GM12878 (cell line): ENCODE results near the gene FLII. TPM values are rescaled to one million over a fixed set of nuclear protein-coding genes. Genes with fewer than 3 reads are reported as not detected.

Source experiments
- ATAC-seq: fragments of 200-7000 bp; cut with Tn5 transposase; 3 replicates; pipeline ENCODE4 v1.9.1; 2020; ENCODE audit warnings: mild to moderate bottlenecking, moderate library complexity
- BruUV-seq: library from RNA; stranded (reverse); fragments of 400-500 nt; replicated peaks from 2 replicates; lab custom pipeline; 2021; lab: Mats Ljungman, UMichigan
- CTCF ChIA-PET: fragments of 300-600 bp; sonication (Branson Sonifier 250); formaldehyde crosslinking; extraction: SDS; loops from one replicate; lab custom pipeline; 2021; ENCODE audit warnings: inconsistent platforms; lab: Yijun Ruan, JAX
- POLR2A ChIA-PET: fragments of 350-600 bp; formaldehyde crosslinking; extraction: SDS; loops from one replicate; lab custom pipeline; 2021; ENCODE audit warnings: inconsistent platforms; lab: Charles Lee
- RAD21 ChIA-PET: fragments of 300-600 bp; sonication (Branson Sonifier 250); formaldehyde crosslinking; loops from one replicate; lab custom pipeline; 2023; ENCODE audit warnings: antibody characterized with exemption; ENCODE audit not compliant: unreplicated experiment; lab: Charles Lee
- SMC1A ChIA-PET: fragments of 300-600 bp; sonication (Branson Sonifier 250); formaldehyde crosslinking; loops from one replicate; lab custom pipeline; 2023; ENCODE audit not compliant: unreplicated experiment, uncharacterized antibody; lab: Charles Lee
- DNase-seq: peaks from one replicate; pipeline ENCODE4 v3.0.0-alpha.2; 2011; ENCODE audit warnings: low read depth, low spot score
- FAIRE-seq: peaks from 3 replicates; lab custom pipeline; 2011; peaks lifted over from hg19 to GRCh38; lab: Jason Lieb, UNC
- H2AFZ ChIP-seq: 2 replicates; pipeline ENCODE4 v1.6.0; 2011; ENCODE audit warnings: low read depth, low read length, control low read depth; ENCODE audit not compliant: control insufficient read depth
- H3K27ac ChIP-seq: 2 replicates; pipeline ENCODE4 v1.5.1; 2011; ENCODE audit warnings: control low read depth; ENCODE audit not compliant: control insufficient read depth, insufficient read depth
- H3K27me3 ChIP-seq, 2 experiments: replicated peaks in 1 of 2; 2 replicates each; pipeline versions ENCODE4 v1.6.0 to v1.6.1; 2011; ENCODE audit warnings: low read length in 1 of 2; ENCODE audit not compliant: control insufficient read depth in 2 of 2, insufficient read depth in 2 of 2
- H3K36me3 ChIP-seq, 2 experiments: 2 replicates each; pipeline ENCODE4 v1.5.1; 2011; ENCODE audit warnings: low read length in 1 of 2; ENCODE audit not compliant: control insufficient read depth in 2 of 2, insufficient read depth in 2 of 2
- H3K4me1 ChIP-seq: 2 replicates; pipeline ENCODE4 v1.6.1; 2011; ENCODE audit warnings: mild to moderate bottlenecking, low read length, moderate library complexity, mixed read lengths; ENCODE audit not compliant: control insufficient read depth, insufficient read depth
- H3K4me2 ChIP-seq: 2 replicates; pipeline ENCODE4 v1.6.0; 2011; ENCODE audit warnings: control low read depth; ENCODE audit not compliant: control insufficient read depth, insufficient read depth
- H3K4me3 ChIP-seq: fragments of 200-600 bp; sonication (generic); 2 replicates; pipeline ENCODE4 v1.5.1; 2016
- H3K79me2 ChIP-seq: 2 replicates; pipeline ENCODE4 v1.6.0; 2011; ENCODE audit warnings: low read length; ENCODE audit not compliant: control insufficient read depth, insufficient read depth
- H3K9ac ChIP-seq: 2 replicates; pipeline ENCODE4 v1.8.0; 2011; ENCODE audit warnings: low read length, control low read depth, mixed read lengths; ENCODE audit not compliant: control insufficient read depth, insufficient read depth
- H3K9me3 ChIP-seq: replicated peaks from 3 replicates; pipeline ENCODE4 v1.5.1; 2011; ENCODE audit warnings: mild to moderate bottlenecking, low read length; ENCODE audit not compliant: control insufficient read depth, insufficient read depth
- H4K20me1 ChIP-seq: 2 replicates; pipeline ENCODE4 v1.6.0; 2011; ENCODE audit not compliant: control insufficient read depth, insufficient read depth
- ATF2 ChIP-seq: IDR thresholded peaks from 2 replicates; pipeline ENCODE4 v1.6.1; 2012; ENCODE audit warnings: low read length, inconsistent platforms
- CEBPB ChIP-seq, 2 experiments: fragments of 150-350 bp in 1 of 2; IDR thresholded peaks; 2 replicates each; pipeline ENCODE4 v1.6.1; 2012 to 2014; ENCODE audit warnings: low read depth in 2 of 2, low read length in 2 of 2, borderline replicate concordance in 1 of 2, inconsistent platforms in 1 of 2
- HCFC1 ChIP-seq: fragments of 150-350 bp; IDR thresholded peaks from 2 replicates; pipeline ENCODE4 v1.6.1; 2014; ENCODE audit warnings: low read length
- MXI1 ChIP-seq: fragments of 150-350 bp; IDR thresholded peaks from 2 replicates; pipeline ENCODE4 v1.6.1; 2011; ENCODE audit warnings: low read depth, mild to moderate bottlenecking, inconsistent platforms, low read length, improper control_type of control experiment
- NFYB ChIP-seq: IDR thresholded peaks from 2 replicates; pipeline ENCODE4 v1.6.1; 2011; ENCODE audit warnings: low read depth, mild to moderate bottlenecking, low read length, improper control_type of control experiment, moderate library complexity; ENCODE audit not compliant: insufficient read depth
- RFX5 ChIP-seq: IDR thresholded peaks from 2 replicates; pipeline ENCODE4 v1.6.1; 2011; ENCODE audit warnings: low read depth, low read length, improper control_type of control experiment
- SMC3 ChIP-seq: IDR thresholded peaks from 2 replicates; pipeline ENCODE4 v1.6.1; 2011; ENCODE audit warnings: low read length, improper control_type of control experiment, borderline replicate concordance
- TCF3 ChIP-seq: IDR thresholded peaks from 2 replicates; pipeline ENCODE4 v1.6.1; 2012; ENCODE audit warnings: low read depth, mild to moderate bottlenecking, low read length, borderline replicate concordance; ENCODE audit not compliant: insufficient read depth
- YBX1 ChIP-seq: fragments of 450-650 bp; IDR thresholded peaks from 2 replicates; pipeline ENCODE4 v1.6.1; 2016; ENCODE audit warnings: antibody characterized with exemption
- YY1 ChIP-seq: IDR thresholded peaks from 2 replicates; pipeline ENCODE4 v1.6.1; 2011; ENCODE audit warnings: low read depth, mild to moderate bottlenecking, low read length
- ZBTB11 ChIP-seq: fragments of 450-650 bp; formaldehyde crosslinking; IDR thresholded peaks from 2 replicates; pipeline ENCODE4 v1.5.0; 2022; ENCODE audit warnings: mild to moderate bottlenecking, missing genetic modification characterization
- ZNF687 ChIP-seq: fragments of 450-650 bp; IDR thresholded peaks from 2 replicates; pipeline ENCODE4 v1.6.1; 2017; ENCODE audit warnings: mild to moderate bottlenecking, moderate library complexity
- WGBS: methylation state at CpG from one replicate; pipeline ENCODE4 v1.1.6; 2016; ENCODE audit warnings: low lambda C conversion rate; ENCODE audit not compliant: insufficient replicate concordance, insufficient coverage; ENCODE audit errors: missing lambda C conversion rate; 5-methylcytosine and 5-hydroxymethylcytosine counted together
- in situ Hi-C: fragments of 300-500 bp; cut with MboI; formaldehyde crosslinking; loops from 9 replicates; pipeline ENCODE4 v1.14.3; 2018; ENCODE audit warnings: mixed read lengths
- intact Hi-C: fragments of 100-400 bp; cut with micrococcal nuclease; formaldehyde crosslinking; loops from one replicate; pipeline ENCODE4 v1.14.2; 2022; ENCODE audit not compliant: unreplicated experiment
- polyA plus RNA-seq, 11 experiments: library from polyadenylated mRNA; depleted of rRNA in 4 of 11; unstranded in 6 of 11; stranded (reverse) in 5 of 11; fragments of >200 nt; fragmentation: Nextera tagmentation in 4 of 11; fragmentation: Illumina TruSeq in 1 of 11; extraction: Ambion mirVana in 4 of 11; extraction: Trizol in 1 of 11; gene quantifications; 1 replicate in 1 of 11; 2 replicates in 10 of 11; pipeline versions ENCODE4 v1.2.1 to v1.2.3, GENCODE V29; 2011 to 2016; ENCODE audit warnings: inconsistent platforms in 2 of 11, missing spikeins in 2 of 11, low read depth in 1 of 11
- total RNA-seq, 4 experiments: library from RNA; depleted of rRNA in 3 of 4; stranded (reverse); fragments of >200 nt in 3 of 4; fragmentation: Illumina TruSeq in 1 of 4; extraction: Trizol in 1 of 4; gene quantifications; 2 replicates each; pipeline versions ENCODE4 v1.2.1 to v1.2.3, GENCODE V29; 2013 to 2021
- TF ChIP-seq, protein P1 (sequence below): IDR thresholded peaks from 2 replicates; pipeline ENCODE4 v1.6.1; 2012; ENCODE audit warnings: low read depth, low read length, improper control_type of control experiment

FLII gene
- total and polyA plus RNA-seq, 10 of the 15 experiments (the other 5 are each of a cell fraction or from before 2014, with no cell fraction given): 22.2 to 200 (median 121) TPM

DNA sequence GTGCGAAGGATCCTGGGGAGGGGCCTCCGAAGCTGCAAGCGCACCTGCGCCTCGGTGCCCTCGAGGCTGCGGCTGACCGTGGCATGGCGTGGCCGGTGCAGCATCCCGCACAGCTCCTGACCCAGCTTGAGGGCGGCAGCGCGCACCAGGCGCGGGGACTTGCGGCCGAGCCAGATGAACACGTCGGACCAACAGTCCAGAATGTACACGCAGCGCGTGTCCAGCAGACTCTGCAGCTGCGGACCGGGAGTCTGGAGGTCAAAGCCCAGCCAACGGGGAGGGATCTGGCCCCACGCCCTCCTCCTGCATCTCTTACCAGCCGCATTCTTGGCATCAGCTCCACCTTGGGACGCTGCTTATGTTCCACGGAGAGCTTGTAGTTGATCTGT, 10.9 kb downstream of the FLII start:
- H3K9me3 ChIP-seq: no peaks in the 10 kb centered on the region
- H3K4me1 ChIP-seq: no peaks in the 10 kb centered on the region
- ChIA-PET SMC1A (no interaction called here), CTCF (interaction anchor here (0.6 to 1.2 kb wide), 2 partner anchors 9 to 341 kb away, joined by 3 to 6 read pairs; no protein-coding TSS in a partner anchor), RAD21 (no interaction called here), POLR2A (no interaction called here)
- ATAC-seq (no peak), FAIRE-seq (no peak), DNase-seq (no peak)
- intact Hi-C loops: no loop called here
- H3K4me3 ChIP-seq: no peak overlapping the region
- 89% methylated on average over 30 of the region's 30 CpGs for WGBS
- H3K27me3 ChIP-seq: no peaks in the 10 kb centered on the region
- no peaks in the 10 kb centered on the region for H4K20me1 ChIP-seq
- in situ Hi-C loops: no loop called here
- H3K79me2 ChIP-seq: no peaks in the 10 kb centered on the region
- no peak overlapping the region for H2AFZ ChIP-seq
- no peak overlapping the region for H3K9ac ChIP-seq
- BruUV-seq: no TSS peak
- H3K4me2 ChIP-seq: no peak overlapping the region
- H3K36me3 ChIP-seq: peaks cover 3 to 30% of the 10 kb centered on the region in 2 experiments
- no peak overlapping the region for H3K27ac ChIP-seq
- TF ChIP-seq TCF3 (no peak), YBX1 (no peak), YY1 (no peak), HCFC1 (no peak), CEBPB (IDR thresholded peaks at IDR 0.05; ENCODE audit: borderline replicate concordance in 1 of 2, low read depth in 2 of 2, low read length in 2 of 2) (no peak), ZBTB11 (no peak), NFYB (no peak), SMC3 (no peak), ATF2 (no peak), MXI1 (no peak), RFX5 (no peak), ZNF687 (no peak)
- TF ChIP-seq, protein P1, sequence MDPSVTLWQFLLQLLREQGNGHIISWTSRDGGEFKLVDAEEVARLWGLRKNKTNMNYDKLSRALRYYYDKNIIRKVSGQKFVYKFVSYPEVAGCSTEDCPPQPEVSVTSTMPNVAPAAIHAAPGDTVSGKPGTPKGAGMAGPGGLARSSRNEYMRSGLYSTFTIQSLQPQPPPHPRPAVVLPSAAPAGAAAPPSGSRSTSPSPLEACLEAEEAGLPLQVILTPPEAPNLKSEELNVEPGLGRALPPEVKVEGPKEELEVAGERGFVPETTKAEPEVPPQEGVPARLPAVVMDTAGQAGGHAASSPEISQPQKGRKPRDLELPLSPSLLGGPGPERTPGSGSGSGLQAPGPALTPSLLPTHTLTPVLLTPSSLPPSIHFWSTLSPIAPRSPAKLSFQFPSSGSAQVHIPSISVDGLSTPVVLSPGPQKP: no peak
